ENCODE data around the gene ABHD17C.

ABHD17C gene

DNA sequence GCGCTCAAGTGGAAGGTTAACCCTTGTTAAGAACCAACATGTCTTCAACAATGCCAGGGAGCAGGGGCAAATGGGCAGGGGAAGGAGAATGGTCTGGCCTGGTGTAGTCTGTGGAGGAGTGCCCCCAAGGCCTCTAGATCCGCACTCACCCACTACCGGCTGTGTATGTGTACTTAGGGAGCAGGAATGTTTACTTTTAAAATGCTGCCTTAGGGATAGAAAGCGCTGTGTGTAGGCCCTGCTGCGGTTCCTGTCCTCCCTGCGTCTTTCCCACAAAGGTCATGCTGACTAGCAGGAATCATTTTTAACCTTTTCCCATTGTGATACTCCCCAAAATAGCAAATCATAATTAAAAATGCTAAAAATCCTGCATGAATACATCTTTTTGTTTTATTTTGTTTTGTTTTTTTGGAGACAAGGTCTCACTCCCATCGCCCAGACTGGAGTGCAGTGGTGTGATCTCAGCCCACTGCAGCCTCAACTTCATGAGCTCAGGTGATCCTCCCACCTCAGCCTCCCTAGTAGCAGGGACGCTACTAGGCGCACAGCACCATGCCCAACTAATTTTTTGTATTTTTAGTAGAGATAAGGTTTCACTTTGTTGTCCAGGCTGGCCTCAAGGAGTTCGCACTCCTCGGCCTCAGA lies 48.2 kb downstream of the ABHD17C start:
- peaks cover 0 to 85% (median 26%) of the 10 kb centered on the region in 11 experiments; a peak in 17 of 22 replicates for H4K20me1 ChIP-seq
- no peak for TF ChIP-seq Cebpa-rat (IDR thresholded peaks at IDR 0.05)
- H3K4me3 ChIP-seq = no peak overlapping the region
- H3K36me3 ChIP-seq = peaks cover 10 to 62% (median 24%) of the 10 kb centered on the region in 11 experiments; a peak in 20 of 22 replicates
- 0 out of 22 replicates have a peak overlapping the region, but pooled peaks of 1 of the 11 experiments have one; percentile 6 for H3K27ac ChIP-seq
- peaks cover 0 to 29% (median 23%) of the 10 kb centered on the region in 11 experiments; a peak in 20 of 22 replicates for H3K9me3 ChIP-seq (replicated peaks in 1 of 11)
- H3K27me3 ChIP-seq = no peaks in the 10 kb centered on the region
- H3K4me2 ChIP-seq = peak overlapping the region in 3 of 11 experiments; percentile 30 to 47 (median 41); a peak in 5 of 22 replicates
- peaks cover 0 to 65% (median 11%) of the 10 kb centered on the region in 10 experiments; a peak in 9 of 20 replicates for H3K4me1 ChIP-seq
- no peak overlapping the region for H3K9ac ChIP-seq

DNA sequence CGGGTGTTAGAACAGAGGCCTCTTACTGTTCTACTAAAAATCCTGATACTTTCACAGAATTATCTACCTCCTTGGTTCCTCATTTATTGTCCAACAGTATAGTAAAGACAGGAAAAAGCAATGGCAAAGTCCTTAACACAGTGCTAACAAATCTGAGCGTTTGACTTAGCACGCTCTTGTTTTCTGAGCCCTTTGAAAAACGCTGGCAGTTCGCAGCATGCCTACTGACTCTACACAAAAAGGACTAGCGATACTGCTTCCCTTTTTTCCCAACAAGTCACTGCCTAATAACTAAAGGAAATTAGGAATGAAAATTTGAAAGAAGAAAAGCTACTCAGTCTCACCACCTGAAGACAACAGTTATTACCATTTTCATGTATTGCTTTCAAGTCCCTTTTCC lies 49.3 kb downstream of the ABHD17C start:
- Histone ChIP-seq H3K36me3 (peaks cover 12 to 62% (median 30%) of the 10 kb centered on the region in 11 experiments), H3K27me3 (no peaks in the 10 kb centered on the region), H4K20me1 (peaks cover 0 to 88% (median 30%) of the 10 kb centered on the region in 11 experiments; a peak in 18 of 22 replicates), H3K4me3 (no peak overlapping the region), H3K4me2 (peak overlapping the region in 4 of 11 experiments; percentile 4 to 41 (median 20); a peak in 5 of 22 replicates), H3K27ac (peak overlapping the region in 2 of 11 experiments; percentile 4 to 36; a peak in 3 of 22 replicates), H3K9me3 (replicated peaks in 1 of 11) (peaks cover 0 to 20% (median 17%) of the 10 kb centered on the region in 11 experiments; a peak in 19 of 22 replicates), H3K9ac (no peak overlapping the region; a peak in 1 of 22 replicates), H3K4me1 (peaks cover 0 to 59% (median 11%) of the 10 kb centered on the region in 10 experiments; a peak in 9 of 20 replicates)
- no peak for TF ChIP-seq Cebpa-rat (IDR thresholded peaks at IDR 0.05)

DNA sequence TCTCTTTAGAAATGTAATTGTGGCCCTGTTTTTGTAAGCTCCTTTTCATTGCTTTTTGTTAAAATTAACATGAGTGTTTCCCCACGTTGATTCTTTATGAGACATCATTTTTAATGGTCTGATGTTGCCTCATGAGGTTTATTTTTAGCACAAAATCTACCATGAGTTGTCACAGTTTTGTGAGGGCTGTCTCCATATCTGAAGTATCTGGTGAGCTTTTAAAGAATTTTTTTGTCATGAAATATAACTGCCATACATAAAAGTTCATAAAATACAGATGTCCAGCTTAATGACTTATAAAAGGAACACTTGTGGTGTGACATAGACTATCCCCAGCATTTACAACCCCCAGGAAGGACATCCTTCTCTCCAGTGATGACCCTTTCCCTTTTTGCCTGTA lies 49.7 kb downstream of the ABHD17C start:
- H4K20me1 ChIP-seq = peaks cover 0 to 88% (median 30%) of the 10 kb centered on the region in 11 experiments; a peak in 18 of 22 replicates
- peaks cover 0 to 55% (median 11%) of the 10 kb centered on the region in 10 experiments; a peak in 9 of 20 replicates for H3K4me1 ChIP-seq
- H3K27me3 ChIP-seq = no peaks in the 10 kb centered on the region
- peaks cover 14 to 62% (median 34%) of the 10 kb centered on the region in 11 experiments for H3K36me3 ChIP-seq
- H3K4me3 ChIP-seq = no peak overlapping the region
- H3K9ac ChIP-seq = no peak overlapping the region; a peak in 1 of 22 replicates
- H3K4me2 ChIP-seq = peak overlapping the region in 4 of 11 experiments; percentile 4 to 41 (median 20); a peak in 5 of 22 replicates
- no peak for TF ChIP-seq Cebpa-rat (IDR thresholded peaks at IDR 0.05)
- H3K27ac ChIP-seq = peak overlapping the region in 2 of 11 experiments; percentile 22 to 36; a peak in 3 of 22 replicates
- H3K9me3 ChIP-seq (replicated peaks in 1 of 11) = peaks cover 0 to 20% (median 17%) of the 10 kb centered on the region in 11 experiments; a peak in 19 of 22 replicates

DNA sequence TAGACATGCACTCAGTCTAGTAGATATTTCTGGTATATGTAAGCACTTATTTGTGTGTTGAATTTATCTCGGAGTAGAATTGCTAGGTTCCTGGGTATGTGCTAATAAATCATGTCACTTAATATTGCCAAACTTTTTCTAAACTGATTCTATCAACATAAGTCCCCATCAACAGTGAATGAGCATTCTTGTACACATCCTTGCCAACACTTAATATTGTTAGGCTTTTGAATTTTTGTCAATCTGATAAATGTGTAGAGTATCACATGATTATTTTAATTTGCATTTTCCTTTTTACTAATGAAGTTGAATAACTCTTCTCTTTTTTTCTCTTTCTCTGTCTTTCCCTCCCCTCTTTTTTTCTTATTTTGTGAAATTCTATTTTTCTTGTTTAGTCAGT lies 50.8 kb downstream of the ABHD17C start:
- Histone ChIP-seq H3K36me3 (peaks cover 25 to 66% (median 43%) of the 10 kb centered on the region in 11 experiments), H3K4me2 (no peak overlapping the region), H3K27ac (no peak overlapping the region), H3K4me1 (peaks cover 0 to 45% (median 10%) of the 10 kb centered on the region in 10 experiments; a peak in 9 of 20 replicates), H3K9me3 (replicated peaks in 1 of 11) (peaks cover 0 to 20% (median 17%) of the 10 kb centered on the region in 11 experiments; a peak in 19 of 22 replicates), H3K9ac (no peak overlapping the region), H3K4me3 (no peak overlapping the region), H4K20me1 (peaks cover 0 to 86% (median 22%) of the 10 kb centered on the region in 11 experiments; a peak in 17 of 22 replicates), H3K27me3 (no peaks in the 10 kb centered on the region)
- no peak for TF ChIP-seq Cebpa-rat (IDR thresholded peaks at IDR 0.05)

DNA sequence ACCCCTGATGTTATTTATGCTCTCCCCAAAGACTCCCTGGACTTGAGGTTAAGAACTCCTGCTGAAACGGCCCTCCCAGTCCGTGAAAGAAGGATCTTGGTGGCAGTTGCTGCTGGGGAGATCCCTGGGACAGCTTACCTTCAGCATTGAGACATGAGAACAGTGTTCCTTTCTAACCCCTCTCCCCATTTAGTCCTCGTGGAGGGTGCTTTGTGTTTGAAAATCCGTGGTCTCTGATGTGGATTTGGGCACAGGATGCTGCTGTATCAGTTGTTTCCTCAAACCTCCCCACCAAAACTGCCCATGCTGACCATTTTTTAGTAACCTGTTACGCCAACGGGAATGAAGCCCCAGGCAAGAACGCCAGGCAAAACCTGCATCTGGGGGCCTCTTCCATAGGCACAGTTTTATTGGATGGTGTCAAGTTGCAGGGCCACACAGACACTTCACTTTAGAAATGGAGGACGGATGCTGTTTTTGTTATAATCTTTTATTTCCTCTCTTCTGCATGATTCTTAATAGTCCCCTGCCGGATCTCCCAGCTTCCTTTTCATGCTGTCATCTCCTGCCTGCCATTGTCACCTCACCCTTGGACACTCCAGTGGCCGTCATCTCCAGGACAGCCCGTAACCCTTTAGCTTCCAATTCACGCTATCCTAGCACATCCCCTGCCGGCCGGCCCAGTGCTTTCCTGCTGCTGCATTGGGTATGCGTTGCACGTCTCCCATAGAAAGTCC lies 52.4 kb downstream of the ABHD17C start:
- Histone ChIP-seq H3K27me3 (no peaks in the 10 kb centered on the region), H3K27ac (no peak overlapping the region), H4K20me1 (peaks cover 0 to 70% (median 19%) of the 10 kb centered on the region in 11 experiments; a peak in 16 of 22 replicates), H3K9ac (no peak overlapping the region), H3K4me3 (no peak overlapping the region), H3K9me3 (replicated peaks in 1 of 11) (peaks cover 0 to 20% (median 17%) of the 10 kb centered on the region in 11 experiments; a peak in 19 of 22 replicates), H3K4me2 (no peak overlapping the region), H3K4me1 (peaks cover 0 to 29% (median 2%) of the 10 kb centered on the region in 10 experiments; a peak in 7 of 20 replicates), H3K36me3 (peaks cover 41 to 75% (median 53%) of the 10 kb centered on the region in 11 experiments)
- no peak for TF ChIP-seq Cebpa-rat (IDR thresholded peaks at IDR 0.05)

DNA sequence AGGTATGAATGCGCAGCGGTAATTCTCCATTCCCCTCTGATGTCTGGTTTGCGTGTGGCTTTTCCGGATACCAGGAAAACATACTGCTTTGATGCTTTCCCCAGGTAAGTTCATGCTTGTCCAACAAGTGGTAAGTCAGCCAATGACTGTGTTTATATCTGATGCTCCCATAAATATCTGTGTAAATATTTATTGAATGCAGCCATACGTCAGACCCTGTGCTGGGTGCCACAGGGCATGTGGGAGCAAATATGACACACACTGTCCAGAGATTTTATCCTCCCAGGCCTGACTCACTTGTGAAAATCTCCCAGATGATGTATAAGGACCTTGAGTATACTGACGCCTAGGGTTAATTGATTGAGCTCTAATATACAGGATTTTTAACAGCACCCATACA lies 54.5 kb downstream of the ABHD17C start:
- H3K9ac ChIP-seq = no peak overlapping the region
- peaks cover 0 to 20% (median 17%) of the 10 kb centered on the region in 11 experiments; a peak in 19 of 22 replicates for H3K9me3 ChIP-seq (replicated peaks in 1 of 11)
- H3K4me2 ChIP-seq = no peak overlapping the region
- no peaks in the 10 kb centered on the region for H3K27me3 ChIP-seq
- H3K36me3 ChIP-seq = peaks cover 59 to 95% (median 69%) of the 10 kb centered on the region in 11 experiments
- H3K27ac ChIP-seq = no peak overlapping the region
- H3K4me3 ChIP-seq = no peak overlapping the region
- peaks cover 0 to 65% (median 17%) of the 10 kb centered on the region in 11 experiments; a peak in 17 of 22 replicates for H4K20me1 ChIP-seq
- no peak for TF ChIP-seq Cebpa-rat (IDR thresholded peaks at IDR 0.05)
- H3K4me1 ChIP-seq = peaks cover 0 to 10% (median 1%) of the 10 kb centered on the region in 10 experiments; a peak in 7 of 20 replicates

DNA sequence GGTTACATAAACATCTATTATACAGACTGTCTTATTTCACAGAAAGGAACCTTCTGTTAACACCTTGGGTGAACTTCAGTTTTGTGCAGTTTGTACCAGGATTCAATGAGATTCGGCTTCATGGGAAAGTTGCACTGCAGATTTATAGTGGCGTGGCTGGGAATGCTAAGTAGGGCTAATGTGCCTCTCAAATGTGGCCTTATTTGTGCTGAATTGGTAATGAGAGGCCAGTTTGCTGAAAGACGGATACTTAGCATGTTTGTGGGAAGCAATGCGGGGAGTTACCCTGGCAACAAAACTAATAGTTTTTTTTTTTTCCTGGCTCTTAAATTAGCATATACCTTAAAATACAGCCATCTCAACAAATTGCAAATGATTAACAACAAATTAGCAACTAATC lies 55.5 kb downstream of the ABHD17C start:
- no peak for TF ChIP-seq Cebpa-rat (IDR thresholded peaks at IDR 0.05)
- Histone ChIP-seq H4K20me1 (peaks cover 0 to 61% (median 17%) of the 10 kb centered on the region in 11 experiments; a peak in 17 of 22 replicates), H3K4me1 (peaks cover 0 to under 1% (median 0%) of the 10 kb centered on the region in 10 experiments; a peak in 1 of 20 replicates), H3K4me3 (no peak overlapping the region), H3K27ac (no peak overlapping the region), H3K36me3 (peaks cover 58 to 98% (median 77%) of the 10 kb centered on the region in 11 experiments), H3K27me3 (no peaks in the 10 kb centered on the region), H3K9me3 (replicated peaks in 1 of 11) (peaks cover 0 to 12% (median 10%) of the 10 kb centered on the region in 11 experiments; a peak in 19 of 22 replicates), H3K9ac (no peak overlapping the region), H3K4me2 (no peak overlapping the region)

DNA sequence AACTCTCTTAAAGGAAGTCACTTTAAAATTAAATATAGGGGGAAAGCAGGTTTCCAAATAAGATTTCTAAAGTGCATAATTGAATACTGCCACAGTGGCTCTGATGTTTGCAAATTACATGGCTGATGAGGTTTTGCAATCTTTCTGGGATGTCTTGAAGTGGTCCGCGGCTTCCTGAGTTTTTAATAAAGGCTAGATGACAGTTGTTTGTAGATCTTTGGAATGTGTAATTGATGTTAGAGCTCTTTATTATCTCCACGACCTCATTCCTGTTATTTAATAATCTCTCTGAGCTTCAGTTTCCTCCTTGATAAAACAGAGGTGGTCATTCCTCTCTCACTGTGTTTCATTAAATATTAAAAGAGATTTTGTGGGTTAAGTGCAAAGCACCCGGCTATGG lies 57.1 kb downstream of the ABHD17C start:
- Histone ChIP-seq H3K36me3 (peaks cover 63 to 99% (median 76%) of the 10 kb centered on the region in 11 experiments), H3K27ac (no peak overlapping the region), H3K27me3 (no peaks in the 10 kb centered on the region), H4K20me1 (peaks cover 0 to 55% (median 14%) of the 10 kb centered on the region in 11 experiments; a peak in 17 of 22 replicates), H3K4me1 (no peaks in the 10 kb centered on the region), H3K4me2 (no peak overlapping the region), H3K4me3 (no peak overlapping the region), H3K9ac (no peak overlapping the region), H3K9me3 (replicated peaks in 1 of 11) (no peaks in the 10 kb centered on the region)
- TF ChIP-seq Cebpa-rat (IDR thresholded peaks at IDR 0.05) = no peak

Measured in BLaER1 treated with 17β-estradiol and CSF1 and Interleukin-3, amounts not matched to agents 10 nM and 100 nM (cell line).